ENCODE measurements around the gene CCNT2. TPM values are rescaled to one million over a fixed set of nuclear protein-coding genes. Genes with fewer than 3 reads are reported as not detected.

Gene CCNT2
- total RNA-seq, 1 experiment from 2014 or later = 32.6 TPM

GRCh38 chr2:134980639-134981038, 62.0 kb downstream of the CCNT2 start (continued):
- TF ChIP-seq YY1 (IDR thresholded peaks at IDR 0.05; ENCODE audit: extremely low read depth, insufficient replicate concordance, low read depth, low read length) (no peak), RAD21 (IDR thresholded peaks at IDR 0.05; ENCODE audit: low read depth) (no peak), SRF (IDR thresholded peaks at IDR 0.05; ENCODE audit: low read depth) (no peak), ELF1 (IDR thresholded peaks at IDR 0.05; ENCODE audit: borderline replicate concordance, low read depth) (no peak), CBX3 (IDR thresholded peaks at IDR 0.05; ENCODE audit: low read depth) (no peak), ZBTB33 (IDR thresholded peaks at IDR 0.05; ENCODE audit: extremely low read depth, insufficient replicate concordance, low read length) (no peak)

GRCh38 chr2:134982603-134983002, 64.0 kb downstream of the CCNT2 start:
- Histone ChIP-seq H4K20me1 (ENCODE audit: insufficient read depth) (no peaks in the 10 kb centered on the region), H3K27ac (ENCODE audit: low read depth, low read length) (no peak overlapping the region), H3K9ac (ENCODE audit: low read length) (no peak overlapping the region), H2AFZ (ENCODE audit: low read depth, low read length, poor library complexity, severe bottlenecking) (no peak overlapping the region), H3K4me2 (ENCODE audit: low read length) (no peak overlapping the region), H3K9me2 (ENCODE audit: insufficient read depth) (no peaks in the 10 kb centered on the region), H3K79me2 (ENCODE audit: insufficient read depth, low read length) (no peaks in the 10 kb centered on the region), H3K36me3 (ENCODE audit: control insufficient read depth in 1 of 2, insufficient read depth in 2 of 2, low read length in 2 of 2) (no peaks in the 10 kb centered on the region), H3K4me3 (replicated peaks in 1 of 2; ENCODE audit: low read depth in 1 of 2, low read length in 2 of 2) (no peak overlapping the region), H3K4me1 (ENCODE audit: control insufficient read depth in 1 of 2, insufficient read depth in 2 of 2, low read length in 2 of 2) (no peaks in the 10 kb centered on the region), H3K9me3 (ENCODE audit: control insufficient read depth in 1 of 2, insufficient read depth in 1 of 2, low read depth in 1 of 2, low read length in 2 of 2) (no peaks in the 10 kb centered on the region), H3K27me3 (ENCODE audit: insufficient read depth, low read length) (peaks cover 15% of the 10 kb centered on the region; the same call in 1 of the 2 replicates)
- ChIA-PET POLR2A (no interaction called here), CTCF (interaction anchor here (1.0 kb wide), 1 partner anchor 21 kb away, joined by 3 read pairs; no protein-coding TSS in a partner anchor), RAD21 (ENCODE audit: low non-redundant PET in 1 of 2, low total read pairs in 2 of 2, uncharacterized antibody in 2 of 2, unreplicated experiment in 2 of 2) (no interaction called here)
- ATAC-seq = no peak
- no TSS peak for BruUV-seq (replicated peaks)
- intact Hi-C loops (cut with micrococcal nuclease) = no loop called here
- TF ChIP-seq REST (IDR thresholded peaks at IDR 0.05; ENCODE audit: low read depth) = no peak
- no peak for TF ChIP-seq CTCF (IDR thresholded peaks at IDR 0.05 in 2 of 3, conservative IDR thresholded peaks at IDR 0.05 in 1 of 3; ENCODE audit: borderline replicate concordance in 1 of 3, insufficient read depth in 1 of 3, low read depth in 2 of 3, low read length in 2 of 3)
- no peak for TF ChIP-seq RAD21 (IDR thresholded peaks at IDR 0.05; ENCODE audit: low read depth)
- no peak for TF ChIP-seq EGR1 (IDR thresholded peaks at IDR 0.05; ENCODE audit: low read depth)
- no peak for TF ChIP-seq POLR2AphosphoS5 (IDR thresholded peaks at IDR 0.05; ENCODE audit: low read depth, low read length)
- TF ChIP-seq EZH2 (IDR thresholded peaks at IDR 0.05) = no peak
- no peak for TF ChIP-seq FOSL1 (IDR thresholded peaks at IDR 0.05; ENCODE audit: low read depth)
- TF ChIP-seq JUND (IDR thresholded peaks at IDR 0.05) = no peak
- no peak for TF ChIP-seq POLR2A (IDR thresholded peaks at IDR 0.05; ENCODE audit: borderline replicate concordance, extremely low read depth, insufficient read depth, insufficient read length)
- no peak for TF ChIP-seq SIN3A (IDR thresholded peaks at IDR 0.05; ENCODE audit: low read depth)
- TF ChIP-seq SP1 (IDR thresholded peaks at IDR 0.05; ENCODE audit: low read depth) = no peak
- TF ChIP-seq ZBTB33 (IDR thresholded peaks at IDR 0.05; ENCODE audit: extremely low read depth, insufficient replicate concordance, low read length) = no peak
- no peak for DNase-seq (ENCODE audit: low read depth, low spot score)
